ENCODE measurements around the gene TMEM54.
A peak's percentile ranks its signal among the peaks of the same experiment; 100 is the strongest.

TMEM54 gene

GRCh38 chr1:32887623-32888022, 13.6 kb downstream of the TMEM54 start:
- H3K27ac Mint-ChIP-seq = no peak overlapping the region

DNA sequence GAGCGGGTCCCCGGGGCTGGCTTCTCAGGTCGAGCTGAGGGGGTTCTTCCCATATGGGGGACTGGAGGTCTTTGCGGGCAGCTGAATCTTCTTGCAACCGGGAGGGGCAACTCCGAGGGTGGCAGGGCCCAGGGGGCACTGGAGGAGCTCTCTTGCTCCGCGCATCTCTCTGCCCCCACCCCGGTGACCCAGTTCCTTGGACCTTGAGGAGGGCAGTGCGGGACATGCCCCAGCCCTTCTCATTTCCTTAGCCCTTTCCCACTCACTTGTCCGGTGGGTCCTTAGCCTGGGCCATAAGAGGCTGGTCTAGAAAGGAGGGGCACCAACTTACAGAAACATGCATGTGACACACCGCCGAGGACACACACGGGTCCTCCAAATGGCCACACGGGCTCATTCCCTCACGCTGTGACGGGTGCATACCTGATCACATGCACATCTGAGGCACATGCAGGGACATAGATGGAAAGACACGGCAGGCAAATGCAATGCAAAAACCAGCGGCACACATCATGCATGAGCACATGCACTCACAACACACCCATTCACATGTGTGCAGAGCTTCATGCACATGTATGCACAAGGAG, 14.3 kb downstream of the TMEM54 start:
- peaks cover 4% of the 10 kb centered on the region for H3K4me1 Mint-ChIP-seq
- H3K36me3 Mint-ChIP-seq = no peaks in the 10 kb centered on the region
- CTCF ChIA-PET = interaction anchor here (0.6 to 0.8 kb wide), 5 partner anchors 8 to 34 kb away, joined by 3 to 4 read pairs (median 3); no protein-coding TSS in a partner anchor
- no peak overlapping the region for H3K27ac Mint-ChIP-seq
- H3K4me3 Mint-ChIP-seq = no peak overlapping the region
- peaks cover 93% of the 10 kb centered on the region for H3K27me3 Mint-ChIP-seq
- H3K9me3 Mint-ChIP-seq = no peaks in the 10 kb centered on the region
- DNase-seq = no peak

More at GRCh38 chr1:32887623-32888022, 13.6 kb downstream of the TMEM54 start:
- CTCF ChIA-PET = interaction anchor here (0.6 to 1.2 kb wide), 3 partner anchors 11 to 367 kb away, joined by 3 to 4 read pairs (median 3); no protein-coding TSS in a partner anchor
- H3K4me1 Mint-ChIP-seq = peaks cover 9% of the 10 kb centered on the region
- no peaks in the 10 kb centered on the region for H3K36me3 Mint-ChIP-seq
- H3K4me3 Mint-ChIP-seq = no peak overlapping the region
- H3K27me3 Mint-ChIP-seq = peaks cover 94% of the 10 kb centered on the region
- no peaks in the 10 kb centered on the region for H3K9me3 Mint-ChIP-seq
- no peak for DNase-seq

DNA sequence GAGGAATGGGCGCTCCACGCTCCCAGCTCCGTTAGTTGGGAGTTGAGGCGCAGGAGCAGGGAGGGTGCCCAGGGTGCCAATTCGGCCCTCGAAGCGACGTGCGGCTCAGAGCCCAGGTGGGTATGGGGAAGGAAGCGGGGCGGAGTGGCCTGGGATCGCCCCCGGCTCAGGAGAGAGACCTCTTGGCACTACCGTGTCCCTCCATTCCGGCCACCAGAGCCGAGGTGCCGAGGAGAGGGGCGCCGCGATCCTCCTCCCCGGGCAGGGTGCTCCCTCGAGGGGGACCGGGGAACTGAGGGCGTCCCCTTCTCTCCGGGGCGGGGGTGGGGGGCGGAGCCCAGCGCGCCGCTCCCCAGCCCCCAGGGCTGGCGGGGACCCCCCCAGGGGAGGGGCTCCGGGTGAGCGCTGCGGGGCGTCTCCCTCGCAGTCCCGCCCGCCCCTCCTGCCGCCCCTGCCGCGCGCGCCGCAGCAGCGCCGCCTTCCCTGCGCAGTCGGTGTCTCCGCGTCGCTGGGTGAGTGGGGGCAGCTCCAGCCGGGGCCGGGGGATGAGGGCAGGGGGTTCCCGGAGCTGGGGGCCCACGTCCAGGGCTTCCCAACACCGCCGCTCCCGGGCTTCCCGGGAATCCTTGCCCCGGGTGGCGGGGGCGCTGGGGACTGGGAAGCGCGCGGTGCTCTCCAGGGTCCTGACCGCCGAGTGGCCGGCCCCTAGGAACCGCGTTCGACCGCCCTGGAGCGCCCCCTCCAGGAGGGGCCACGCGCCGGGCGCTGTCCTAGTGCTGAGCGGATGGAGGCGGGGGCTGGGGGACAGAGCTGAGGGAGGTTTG, 15.0 kb downstream of the TMEM54 start, which contains the start of gene HPCA:
TSS of gene HPCA (plus strand) at position 488 of the 824 bp plus-strand sequence. CDS start 2,408 bp downstream, outside the sequence.
- Mint-ChIP-seq H3K4me3 (no peak within 1 kb of the TSS), H3K27me3 (peaks cover 93% of the 10 kb centered on the region), H3K9me3 (no peaks in the 10 kb centered on the region), H3K27ac (no peak within 1 kb of the TSS), H3K4me1 (peaks cover 4% of the 10 kb centered on the region), H3K36me3 (no peaks in the 10 kb centered on the region)
- DNase-seq = peak; percentile 71
- CTCF ChIA-PET = interaction anchor here (0.7 to 1.5 kb wide), 5 partner anchors 8 to 22 kb away, joined by 3 to 7 read pairs (median 3); no protein-coding TSS in a partner anchor

DNA sequence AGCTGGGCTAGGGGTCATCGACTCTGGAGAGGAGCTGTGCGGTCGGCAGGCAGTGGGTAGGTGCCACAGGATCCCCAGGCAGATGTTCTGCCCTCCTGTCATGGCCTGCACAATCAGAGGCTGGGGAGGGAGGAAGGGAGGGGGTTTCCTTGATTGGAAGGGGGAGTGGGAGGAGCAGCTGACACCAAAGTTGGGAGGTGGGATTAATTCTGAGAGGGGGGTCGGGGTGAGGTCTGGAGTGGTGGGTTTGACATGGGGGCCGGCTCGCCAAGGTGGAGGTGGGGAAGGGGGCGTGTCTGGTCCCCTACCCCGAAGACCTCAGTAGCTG, 15.5 kb downstream of the TMEM54 start:
- no peak for DNase-seq
- CTCF ChIA-PET = interaction anchor here (1.2 to 1.5 kb wide), 2 partner anchors 10 to 13 kb away, joined by 3 to 7 read pairs; no protein-coding TSS in a partner anchor
- Mint-ChIP-seq H3K9me3 (no peaks in the 10 kb centered on the region), H3K4me3 (no peak overlapping the region), H3K27me3 (peaks cover 92% of the 10 kb centered on the region), H3K36me3 (no peaks in the 10 kb centered on the region), H3K27ac (no peak overlapping the region), H3K4me1 (peaks cover 4% of the 10 kb centered on the region)

- Mint-ChIP-seq H3K9me3 (no peaks in the 10 kb centered on the region), H3K4me3 (no peak overlapping the region), H3K27me3 (peaks cover 85% of the 10 kb centered on the region), H3K36me3 (no peaks in the 10 kb centered on the region), H3K4me1 (peaks cover 4% of the 10 kb centered on the region), H3K27ac (no peak overlapping the region)
- no peak for DNase-seq
- CTCF ChIA-PET = interaction anchor here (1.5 kb wide), 1 partner anchor 9 kb away, joined by 7 read pairs; no protein-coding TSS in a partner anchor
These were observed 16.5 kb downstream of the TMEM54 start for GRCh38 chr1:32884726-32885125.

- no peaks in the 10 kb centered on the region for H3K36me3 Mint-ChIP-seq
- no peak overlapping the region for H3K27ac Mint-ChIP-seq
- no peak overlapping the region for H3K4me3 Mint-ChIP-seq
- no peak for DNase-seq
- peaks cover 4% of the 10 kb centered on the region for H3K4me1 Mint-ChIP-seq
- peaks cover 82% of the 10 kb centered on the region for H3K27me3 Mint-ChIP-seq
- H3K9me3 Mint-ChIP-seq = no peaks in the 10 kb centered on the region
- CTCF ChIA-PET = no interaction called here
These were observed 17.2 kb downstream of the TMEM54 start for GRCh38 chr1:32884032-32884372.

DNA sequence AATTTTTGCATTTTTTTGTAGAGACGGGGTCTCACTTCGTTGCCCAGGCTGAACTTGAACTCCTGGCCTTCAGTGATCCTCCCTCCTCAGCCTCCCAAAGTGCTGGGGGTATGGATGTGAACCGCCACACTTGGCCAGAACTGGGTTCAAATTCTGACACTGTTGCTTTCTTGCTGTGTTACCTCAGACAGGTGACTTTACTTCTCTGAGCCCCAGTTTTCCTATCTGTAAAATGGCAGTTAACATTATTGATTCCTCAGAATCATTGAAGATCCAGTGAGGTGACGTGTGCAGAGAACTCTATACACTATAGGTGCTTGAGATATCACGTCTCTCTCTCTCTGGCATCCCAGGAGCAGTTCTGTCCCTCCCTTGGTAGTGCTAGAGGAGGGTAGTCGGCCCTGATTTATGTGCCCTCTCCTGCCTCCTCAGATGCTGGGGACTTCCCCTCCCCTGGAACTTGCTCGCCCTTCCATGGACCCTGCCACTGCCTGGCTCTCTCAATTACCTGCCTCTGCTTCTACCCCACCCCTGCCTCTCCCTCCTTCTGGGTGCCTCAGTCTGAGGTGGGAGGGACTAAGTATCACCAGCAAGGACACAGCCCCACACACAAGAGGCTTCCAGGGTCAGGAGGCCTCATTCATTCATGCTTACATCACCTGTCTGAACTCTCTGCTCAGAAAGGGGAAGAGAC, 17.7 kb downstream of the TMEM54 start:
- CTCF ChIA-PET = no interaction called here
- no peaks in the 10 kb centered on the region for H3K9me3 Mint-ChIP-seq
- no peak overlapping the region for H3K4me3 Mint-ChIP-seq
- H3K27me3 Mint-ChIP-seq = peaks cover 79% of the 10 kb centered on the region
- no peak overlapping the region for H3K27ac Mint-ChIP-seq
- DNase-seq = no peak
- H3K36me3 Mint-ChIP-seq = no peaks in the 10 kb centered on the region
- H3K4me1 Mint-ChIP-seq = peaks cover 4% of the 10 kb centered on the region

DNA sequence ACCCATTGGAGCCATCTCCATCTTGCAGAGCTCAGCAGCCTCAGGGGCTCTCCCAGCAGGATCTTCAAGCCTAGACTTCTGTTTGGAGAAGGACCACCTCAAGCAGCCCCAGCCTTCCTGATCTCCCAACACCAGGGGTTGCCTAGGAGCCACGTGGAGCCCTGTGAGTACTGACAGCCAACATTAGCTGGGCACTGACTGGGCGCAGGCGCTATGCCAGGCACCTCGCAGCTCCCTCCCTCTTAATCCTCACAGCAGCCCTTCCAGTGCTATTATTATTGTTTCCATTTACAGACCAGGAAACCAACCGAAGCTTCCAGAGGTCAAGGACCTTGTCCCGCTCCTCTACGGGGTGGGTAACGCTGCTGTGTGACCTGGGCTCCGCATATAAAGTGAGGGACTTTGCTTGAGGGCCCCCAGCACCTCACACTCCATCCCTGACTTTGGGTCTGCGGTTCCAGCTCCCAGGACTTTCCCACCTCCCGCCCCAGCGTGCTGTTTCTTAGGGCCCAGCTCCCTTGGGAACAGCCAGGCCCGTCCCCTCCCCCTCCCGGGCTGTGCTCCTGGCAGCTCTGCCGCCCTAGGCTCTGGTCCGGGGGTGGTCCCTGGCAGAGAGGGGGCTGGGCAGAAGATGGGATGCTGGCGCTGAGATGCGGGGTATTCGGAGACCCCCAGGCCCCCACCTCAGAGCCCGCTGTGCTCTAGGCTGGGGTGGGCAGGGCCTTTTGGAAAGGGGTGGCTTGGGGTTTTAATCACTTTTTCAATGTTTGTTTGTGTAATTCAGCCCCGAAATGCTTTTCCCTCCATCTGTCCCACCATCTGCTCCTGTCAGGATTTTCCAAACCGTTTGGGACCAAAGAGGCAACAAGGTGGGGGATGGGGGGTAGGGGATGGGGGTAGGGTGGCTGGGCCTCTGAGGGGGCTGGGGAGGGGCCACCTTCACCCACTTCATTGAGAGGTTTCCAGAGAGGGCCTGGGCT, 19.0 kb downstream of the TMEM54 start:
- H3K9me3 Mint-ChIP-seq = no peaks in the 10 kb centered on the region
- H3K36me3 Mint-ChIP-seq = no peaks in the 10 kb centered on the region
- no peak for DNase-seq
- no peak overlapping the region for H3K4me3 Mint-ChIP-seq
- CTCF ChIA-PET = interaction anchor here (0.7 to 1.8 kb wide), 4 partner anchors 9 to 204 kb away, joined by 3 to 10 read pairs (median 3); no protein-coding TSS in a partner anchor
- peaks cover 4% of the 10 kb centered on the region for H3K4me1 Mint-ChIP-seq
- no peak overlapping the region for H3K27ac Mint-ChIP-seq
- H3K27me3 Mint-ChIP-seq = peaks cover 79% of the 10 kb centered on the region

- Mint-ChIP-seq H3K36me3 (no peaks in the 10 kb centered on the region), H3K9me3 (no peaks in the 10 kb centered on the region), H3K27ac (no peak overlapping the region), H3K4me3 (no peak overlapping the region), H3K4me1 (peaks cover 4% of the 10 kb centered on the region), H3K27me3 (peaks cover 78% of the 10 kb centered on the region)
- DNase-seq = no peak
- CTCF ChIA-PET = interaction anchor here (0.7 to 1.8 kb wide), 4 partner anchors 8 to 205 kb away, joined by 3 to 10 read pairs (median 3); no protein-coding TSS in a partner anchor
These were observed 19.9 kb downstream of the TMEM54 start for GRCh38 chr1:32881291-32881690.

GRCh38 chr1:32878637-32879041, 22.6 kb downstream of the TMEM54 start:
- DNase-seq = no peak
- Mint-ChIP-seq H3K27me3 (peaks cover 79% of the 10 kb centered on the region), H3K4me1 (peaks cover 2% of the 10 kb centered on the region), H3K36me3 (no peaks in the 10 kb centered on the region), H3K9me3 (no peaks in the 10 kb centered on the region), H3K4me3 (no peak overlapping the region), H3K27ac (no peak overlapping the region)
- CTCF ChIA-PET = interaction anchor here (0.7 to 1.2 kb wide), 5 partner anchors 14 to 237 kb away, joined by 3 to 6 read pairs (median 4); no protein-coding TSS in a partner anchor

- Mint-ChIP-seq H3K27me3 (peaks cover 78% of the 10 kb centered on the region), H3K4me3 (no peak overlapping the region), H3K4me1 (peaks cover 2% of the 10 kb centered on the region), H3K27ac (no peak overlapping the region), H3K36me3 (no peaks in the 10 kb centered on the region), H3K9me3 (no peaks in the 10 kb centered on the region)
- CTCF ChIA-PET = interaction anchor here (0.9 to 1.2 kb wide), 4 partner anchors 14 to 237 kb away, joined by 3 to 6 read pairs (median 4); no protein-coding TSS in a partner anchor
- DNase-seq = no peak
These were observed 23.0 kb downstream of the TMEM54 start for GRCh38 chr1:32878183-32878582.

- Mint-ChIP-seq H3K27ac (no peak overlapping the region), H3K4me1 (peaks cover 2% of the 10 kb centered on the region), H3K27me3 (peaks cover 79% of the 10 kb centered on the region), H3K36me3 (no peaks in the 10 kb centered on the region), H3K9me3 (no peaks in the 10 kb centered on the region), H3K4me3 (no peak overlapping the region)
- CTCF ChIA-PET = interaction anchor here (0.6 to 6.9 kb wide), 15 partner anchors 10 to 594 kb away, joined by 3 to 68 read pairs (median 6); partner anchors contain the start of gene AZIN2
- no peak for DNase-seq
These were observed 23.7 kb downstream of the TMEM54 start for GRCh38 chr1:32877211-32878110.

Data from activated naive CD4-positive, alpha-beta T cell treated with anti-CD3 and anti-CD28 coated beads, Interleukin-2, amount 10 ng/mL, durations not matched to agents 7 days and 5 days (primary cell).